ENCODE data around the gene MEIOSIN. TPM values are rescaled to one million over a fixed set of nuclear protein-coding genes. Genes with fewer than 3 reads are reported as not detected.

MEIOSIN gene
- total RNA-seq, 1 experiment from 2014 or later, result not detected

GRCh38 chr19:45691516-45692186, 41.6 kb upstream of the MEIOSIN start, which contains the start of gene SNRPD2:
SNRPD2 (minus strand) TSS chr19:45691953; CDS start chr19:45691888, 65 bp downstream.
- peaks cover 33% of the 10 kb centered on the region for H3F3A ChIP-seq (ENCODE audit: insufficient read depth, low read depth)
- H3K4me1 ChIP-seq (replicated peaks; ENCODE audit: insufficient read depth), result peaks cover 11% of the 10 kb centered on the region
- H3K9me2 ChIP-seq (ENCODE audit: insufficient read depth), result no peaks in the 10 kb centered on the region
- peak within 1 kb of the TSS; percentile 87 for H3K4me2 ChIP-seq
- H3K4me3 ChIP-seq, result peak within 1 kb of the TSS; percentile 80
- no peaks in the 10 kb centered on the region for H3K27me3 ChIP-seq (ENCODE audit: insufficient read depth, low read depth)
- peak; percentile 89 to 94 for DNase-seq
- TF ChIP-seq CTCF (conservative IDR thresholded peaks at IDR 0.05) (no peak; the same call in 1 of the 2 replicates), EZH2 (IDR thresholded peaks at IDR 0.05; ENCODE audit: low read depth) (no peak)
- POLR2A ChIA-PET (ENCODE audit: unreplicated experiment), result interaction anchor here (0.5 to 1.8 kb wide), 10 partner anchors 13 to 381 kb away, joined by 3 to 13 read pairs (median 4); partner anchors contain the start of genes CCDC61, FOSB, RTN2 and SIX5
- intact Hi-C loops (cut with micrococcal nuclease; ENCODE audit: unreplicated experiment), result loop anchor here (1.0 to 5.0 kb wide), 4 partner anchors 15 to 164 kb away; partner anchors contain the start of genes OPA3 and SIX5
- H3K36me3 ChIP-seq (ENCODE audit: low read depth), result peaks cover 32% of the 10 kb centered on the region; the same call in 1 of the 2 replicates
- peak within 1 kb of the TSS; percentile 72 for H3K27ac ChIP-seq
- CTCF ChIA-PET, result interaction anchor here (0.5 to 1.6 kb wide), 6 partner anchors 14 to 261 kb away, joined by 3 to 14 read pairs (median 9); partner anchors contain the start of genes DMPK and SIX5
- H2AFZ ChIP-seq, result peak within 1 kb of the TSS; percentile 87
- no TSS peak for BruUV-seq (replicated peaks)
- peaks cover 29% of the 10 kb centered on the region for H4K20me1 ChIP-seq (ENCODE audit: insufficient read depth)
- peaks cover 41% of the 10 kb centered on the region for H3K79me2 ChIP-seq (ENCODE audit: low read depth)
- no peaks in the 10 kb centered on the region for H3K9me3 ChIP-seq (ENCODE audit: insufficient read depth, low read depth)

GRCh38 chr19:45692187-45693105, 40.8 kb upstream of the MEIOSIN start, which contains the start of gene QPCTL:
QPCTL (plus strand) TSS chr19:45692666; CDS start chr19:45692704, 38 bp downstream.
- H4K20me1 ChIP-seq (ENCODE audit: insufficient read depth), result peaks cover 23% of the 10 kb centered on the region
- peak within 1 kb of the TSS; percentile 80 for H3K4me3 ChIP-seq
- H3K9me3 ChIP-seq (ENCODE audit: insufficient read depth, low read depth), result no peaks in the 10 kb centered on the region
- ChIA-PET POLR2A (ENCODE audit: unreplicated experiment) (interaction anchor here (0.5 to 1.8 kb wide), 11 partner anchors 12 to 381 kb away, joined by 3 to 13 read pairs (median 4); partner anchors contain the start of genes CCDC61, FOSB, RTN2 and SIX5), CTCF (interaction anchor here (0.5 to 1.6 kb wide), 7 partner anchors 15 to 262 kb away, joined by 3 to 14 read pairs (median 8); partner anchors contain the start of genes DMPK and SIX5)
- H3K9me2 ChIP-seq (ENCODE audit: insufficient read depth), result no peaks in the 10 kb centered on the region
- peaks cover 41% of the 10 kb centered on the region for H3K79me2 ChIP-seq (ENCODE audit: low read depth)
- H3K27me3 ChIP-seq (ENCODE audit: insufficient read depth, low read depth), result no peaks in the 10 kb centered on the region
- peaks cover 24% of the 10 kb centered on the region; the same call in 1 of the 2 replicates for H3K36me3 ChIP-seq (ENCODE audit: low read depth)
- H2AFZ ChIP-seq, result peak within 1 kb of the TSS; percentile 87
- peak within 1 kb of the TSS; percentile 87 for H3K4me2 ChIP-seq
- TF ChIP-seq EZH2 (IDR thresholded peaks at IDR 0.05; ENCODE audit: low read depth), result no peak
- no peak for TF ChIP-seq CTCF (conservative IDR thresholded peaks at IDR 0.05)
- H3F3A ChIP-seq (ENCODE audit: insufficient read depth, low read depth), result peaks cover 25% of the 10 kb centered on the region
- intact Hi-C loops (cut with micrococcal nuclease; ENCODE audit: unreplicated experiment), result loop anchor here (1.0 to 5.0 kb wide), 4 partner anchors 16 to 165 kb away; partner anchors contain the start of genes OPA3 and SIX5
- peak within 1 kb of the TSS; percentile 72 for H3K27ac ChIP-seq
- BruUV-seq (replicated peaks), result no TSS peak
- H3K4me1 ChIP-seq (replicated peaks; ENCODE audit: insufficient read depth), result peaks cover 11% of the 10 kb centered on the region
- DNase-seq, result peak; percentile 97 to 100

All from PC-9 (cell line).